ENCODE data around the gene NPDC1.
"Not testable (repeated sequence)": the region's sequence is repeated elsewhere in the genome, so short reads cannot be mapped to it uniquely, and the experiment has no call there.

The NPDC1 gene

DNA sequence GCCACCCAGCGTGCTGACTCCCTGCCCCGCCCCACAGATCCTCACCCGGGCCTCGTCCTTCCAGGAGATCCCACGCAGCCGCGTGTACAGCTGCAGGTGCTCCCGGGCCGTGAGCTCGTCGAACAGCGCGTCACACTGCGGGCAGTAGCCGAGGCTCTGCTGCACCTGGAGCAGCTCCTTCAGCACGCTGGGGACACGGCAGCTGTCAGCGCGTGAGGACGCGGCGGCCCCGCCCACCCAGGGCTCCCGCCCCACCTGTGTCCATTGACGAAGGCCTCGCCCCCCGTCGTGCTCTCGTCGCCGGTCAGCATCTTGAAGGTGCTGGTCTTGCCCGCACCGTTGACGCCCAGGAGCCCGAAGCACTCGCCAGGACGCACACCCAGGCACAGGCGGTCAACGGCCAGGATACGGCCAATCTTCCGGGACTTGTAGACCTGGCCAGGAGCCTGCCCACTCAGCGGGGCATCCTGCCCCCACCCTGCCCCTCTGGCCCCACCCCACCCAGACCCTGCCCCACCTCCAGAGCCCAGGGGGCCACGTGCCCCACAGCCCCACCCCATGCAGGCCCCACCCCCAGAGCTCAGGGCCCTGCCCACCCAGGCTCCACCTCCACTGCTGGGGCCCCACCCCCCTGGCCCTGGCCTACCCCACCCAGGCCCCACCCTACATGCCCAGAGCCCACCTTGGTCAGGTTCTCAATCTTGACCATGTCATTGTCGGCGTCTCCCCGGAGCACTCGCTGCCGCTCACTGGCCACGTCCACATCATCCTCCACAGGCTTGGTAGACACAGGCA lies 35.8 kb downstream of the NPDC1 start:
- no peaks in the 10 kb centered on the region for H3K27me3 ChIP-seq (ENCODE audit: control insufficient read depth, insufficient read depth, low read length)
- DNase-seq (ENCODE audit: low read depth, low spot score) = no peak
- H3K36me3 ChIP-seq (ENCODE audit: control insufficient read depth, insufficient read depth, low read length) = no peaks in the 10 kb centered on the region
- H3K9me3 ChIP-seq (ENCODE audit: control insufficient read depth, insufficient read depth, low read length) = no peaks in the 10 kb centered on the region
- no peak overlapping the region for H3K27ac ChIP-seq (ENCODE audit: low read length)
- peaks cover 2% of the 10 kb centered on the region; the same call in 1 of the 2 replicates for H3K4me1 ChIP-seq (ENCODE audit: control insufficient read depth, insufficient read depth, low read length)
- no CpG with 5 or more reads among the region's 49 CpGs for WGBS (ENCODE audit: insufficient coverage, insufficient read length)
- H3K4me3 ChIP-seq (ENCODE audit: low read length) = no peak overlapping the region

DNA sequence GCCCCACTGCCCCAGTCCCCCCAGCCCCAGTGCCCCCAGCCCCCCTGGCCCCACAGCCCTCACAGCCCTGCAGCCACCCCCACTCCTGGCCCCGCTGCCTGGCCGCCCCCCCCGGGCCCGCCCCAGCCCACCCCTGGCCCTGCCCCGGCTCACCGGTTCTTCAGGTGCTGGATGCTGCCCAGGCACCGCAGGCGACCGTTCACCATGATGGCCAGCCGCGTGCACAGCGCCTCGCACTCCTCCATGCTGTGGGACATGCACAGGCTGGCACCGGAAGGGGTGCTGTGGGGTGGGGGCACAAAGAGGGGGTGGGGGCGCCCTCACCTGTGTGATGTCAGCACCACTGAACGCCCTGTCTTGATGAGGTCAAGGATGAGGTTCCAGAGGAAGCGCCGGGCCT lies 36.8 kb downstream of the NPDC1 start:
- Histone ChIP-seq H3K9me3 (ENCODE audit: control insufficient read depth, insufficient read depth, low read length) (no peaks in the 10 kb centered on the region), H3K4me1 (ENCODE audit: control insufficient read depth, insufficient read depth, low read length) (peaks cover 2% of the 10 kb centered on the region; the same call in 1 of the 2 replicates), H3K27ac (ENCODE audit: low read length) (no peak overlapping the region), H3K4me3 (ENCODE audit: low read length) (no peak overlapping the region), H3K36me3 (ENCODE audit: control insufficient read depth, insufficient read depth, low read length) (no peaks in the 10 kb centered on the region), H3K27me3 (ENCODE audit: control insufficient read depth, insufficient read depth, low read length) (no peaks in the 10 kb centered on the region)
- no CpG with 5 or more reads among the region's 18 CpGs for WGBS (ENCODE audit: insufficient coverage, insufficient read length)
- DNase-seq (ENCODE audit: low read depth, low spot score) = no peak

DNA sequence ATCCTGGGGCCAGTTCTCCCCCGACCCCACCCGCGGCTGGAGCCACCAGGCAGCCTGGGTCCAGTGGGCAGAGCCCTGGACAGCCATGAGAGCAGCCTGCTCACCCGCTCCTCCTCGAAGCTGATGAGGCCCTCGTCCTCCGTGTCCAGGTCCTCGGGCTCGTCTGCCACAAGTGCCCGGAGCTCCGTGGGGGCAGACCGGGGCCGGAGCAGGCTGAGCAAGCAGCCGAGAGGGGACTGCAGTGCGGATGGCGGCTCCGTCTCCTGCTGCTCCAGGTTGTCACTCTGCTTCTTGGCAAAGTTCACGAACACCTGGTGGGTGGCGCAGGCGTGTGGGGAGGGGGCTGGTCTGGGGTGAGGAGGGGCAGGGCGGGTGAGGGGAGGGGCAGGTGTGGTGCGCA lies 37.7 kb downstream of the NPDC1 start:
- no peaks in the 10 kb centered on the region for H3K27me3 ChIP-seq (ENCODE audit: control insufficient read depth, insufficient read depth, low read length)
- no peak overlapping the region for H3K4me3 ChIP-seq (ENCODE audit: low read length)
- no peaks in the 10 kb centered on the region for H3K36me3 ChIP-seq (ENCODE audit: control insufficient read depth, insufficient read depth, low read length)
- DNase-seq (ENCODE audit: low read depth, low spot score) = no peak
- no CpG with 5 or more reads among the region's 22 CpGs for WGBS (ENCODE audit: insufficient coverage, insufficient read length)
- no peak overlapping the region for H3K27ac ChIP-seq (ENCODE audit: low read length)
- peaks cover 2% of the 10 kb centered on the region; the same call in 1 of the 2 replicates for H3K4me1 ChIP-seq (ENCODE audit: control insufficient read depth, insufficient read depth, low read length)
- H3K9me3 ChIP-seq (ENCODE audit: control insufficient read depth, insufficient read depth, low read length) = no peaks in the 10 kb centered on the region

- WGBS (ENCODE audit: insufficient coverage, insufficient read length) = no CpG with 5 or more reads among the region's 13 CpGs
- no peaks in the 10 kb centered on the region for H3K36me3 ChIP-seq (ENCODE audit: control insufficient read depth, insufficient read depth, low read length)
- H3K9me3 ChIP-seq (ENCODE audit: control insufficient read depth, insufficient read depth, low read length) = no peaks in the 10 kb centered on the region
- no peak overlapping the region for H3K4me3 ChIP-seq (ENCODE audit: low read length)
- DNase-seq (ENCODE audit: low read depth, low spot score) = no peak
- no peak overlapping the region for H3K27ac ChIP-seq (ENCODE audit: low read length)
- no peaks in the 10 kb centered on the region for H3K4me1 ChIP-seq (ENCODE audit: control insufficient read depth, insufficient read depth, low read length)
- no peaks in the 10 kb centered on the region for H3K27me3 ChIP-seq (ENCODE audit: control insufficient read depth, insufficient read depth, low read length)
These were observed 38.1 kb downstream of the NPDC1 start for GRCh38 chr9:137007816-137008270.

DNA sequence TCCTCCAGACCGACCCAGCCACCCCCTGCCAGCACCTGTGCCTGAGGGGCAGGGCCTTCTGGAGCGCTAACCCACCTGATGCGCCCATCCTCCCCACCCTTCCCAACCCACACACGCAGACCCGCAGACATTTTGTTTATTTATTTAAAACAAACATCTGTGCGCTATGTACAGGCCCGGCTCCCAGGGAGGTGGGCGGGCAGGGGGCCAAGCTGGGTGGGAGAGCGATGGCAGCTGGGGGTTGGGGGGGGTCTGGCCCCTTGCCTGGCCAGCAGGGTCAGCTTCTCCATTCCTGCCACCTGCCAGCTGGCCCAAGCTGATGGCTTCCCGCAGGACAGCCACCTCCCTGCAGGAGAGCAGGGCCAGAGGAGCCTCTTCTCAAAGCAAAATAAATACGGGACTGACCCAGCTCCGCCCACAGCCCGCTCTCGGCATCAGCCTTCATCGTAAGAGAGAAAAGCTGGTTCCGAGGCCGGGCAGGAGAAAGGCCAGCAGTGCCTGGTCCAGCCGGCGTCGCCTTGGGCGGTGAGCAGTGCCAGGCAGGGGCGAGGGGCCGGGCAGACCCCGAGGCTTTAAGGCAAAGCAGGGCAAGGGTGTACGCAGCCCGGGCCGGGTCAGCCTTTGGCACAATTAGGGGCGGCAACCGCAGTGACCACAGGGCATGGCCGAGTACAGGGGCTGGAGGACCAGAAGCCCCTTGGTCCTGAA lies 38.7 kb downstream of the NPDC1 start:
- no peak overlapping the region for H3K27ac ChIP-seq (ENCODE audit: low read length)
- no peaks in the 10 kb centered on the region for H3K27me3 ChIP-seq (ENCODE audit: control insufficient read depth, insufficient read depth, low read length)
- H3K4me3 ChIP-seq (ENCODE audit: low read length) = no peak overlapping the region
- H3K36me3 ChIP-seq (ENCODE audit: control insufficient read depth, insufficient read depth, low read length) = no peaks in the 10 kb centered on the region
- no peaks in the 10 kb centered on the region for H3K4me1 ChIP-seq (ENCODE audit: control insufficient read depth, insufficient read depth, low read length)
- H3K9me3 ChIP-seq (ENCODE audit: control insufficient read depth, insufficient read depth, low read length) = no peaks in the 10 kb centered on the region
- no peak for DNase-seq (ENCODE audit: low read depth, low spot score)
- WGBS (ENCODE audit: insufficient coverage, insufficient read length) = no CpG with 5 or more reads among the region's 30 CpGs

DNA sequence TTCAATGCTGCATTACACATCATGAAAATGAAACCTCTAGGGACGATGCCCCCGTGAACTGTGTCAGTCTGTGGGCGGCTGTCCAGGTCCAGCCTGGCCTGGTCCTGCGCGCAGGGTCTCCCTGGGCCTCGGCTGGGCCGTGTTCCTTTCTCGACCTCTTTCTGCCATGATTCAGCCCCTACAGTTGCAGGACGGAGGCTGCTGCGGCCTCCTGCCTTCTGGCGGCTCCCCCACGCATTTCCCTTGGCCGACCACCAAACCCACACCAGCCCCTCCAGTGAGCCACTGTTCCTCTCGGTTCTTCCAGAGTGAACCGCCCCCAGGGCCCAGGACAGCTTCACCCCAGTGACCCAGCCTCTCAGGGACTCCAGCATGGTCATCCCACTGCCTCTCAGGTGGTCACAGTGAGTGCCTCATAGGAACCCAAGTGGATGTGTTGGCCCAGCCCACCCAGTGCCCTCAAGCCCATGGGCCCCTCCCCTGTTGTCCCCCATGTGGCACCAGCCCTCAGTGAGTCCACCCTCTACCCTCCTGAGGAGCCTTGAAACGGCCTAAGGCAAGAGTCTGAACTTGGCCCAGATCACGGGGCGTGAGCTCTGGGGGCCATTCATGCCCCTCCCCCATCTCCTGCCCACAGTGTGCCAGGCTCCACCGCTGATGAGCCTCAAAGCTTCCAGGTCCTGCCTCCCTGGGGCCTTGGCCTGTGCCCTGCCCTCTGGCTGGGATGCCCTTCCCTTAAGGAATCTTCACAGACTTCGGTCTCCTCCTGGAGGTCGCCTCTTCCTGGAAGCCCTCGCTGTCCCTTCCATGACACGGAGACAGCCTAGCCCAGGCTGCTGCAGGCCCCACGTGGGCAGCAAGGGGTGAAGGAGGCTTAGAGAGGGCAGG lies 39.6 kb downstream of the NPDC1 start:
- H3K4me1 ChIP-seq (ENCODE audit: control insufficient read depth, insufficient read depth, low read length) = no peaks in the 10 kb centered on the region
- no peak for DNase-seq (ENCODE audit: low read depth, low spot score)
- no peaks in the 10 kb centered on the region for H3K27me3 ChIP-seq (ENCODE audit: control insufficient read depth, insufficient read depth, low read length)
- no peak overlapping the region for H3K27ac ChIP-seq (ENCODE audit: low read length)
- no peaks in the 10 kb centered on the region for H3K36me3 ChIP-seq (ENCODE audit: control insufficient read depth, insufficient read depth, low read length)
- H3K9me3 ChIP-seq (ENCODE audit: control insufficient read depth, insufficient read depth, low read length) = no peaks in the 10 kb centered on the region
- no CpG with 5 or more reads among the region's 24 CpGs for WGBS (ENCODE audit: insufficient coverage, insufficient read length)
- H3K4me3 ChIP-seq (ENCODE audit: low read length) = no peak overlapping the region

DNA sequence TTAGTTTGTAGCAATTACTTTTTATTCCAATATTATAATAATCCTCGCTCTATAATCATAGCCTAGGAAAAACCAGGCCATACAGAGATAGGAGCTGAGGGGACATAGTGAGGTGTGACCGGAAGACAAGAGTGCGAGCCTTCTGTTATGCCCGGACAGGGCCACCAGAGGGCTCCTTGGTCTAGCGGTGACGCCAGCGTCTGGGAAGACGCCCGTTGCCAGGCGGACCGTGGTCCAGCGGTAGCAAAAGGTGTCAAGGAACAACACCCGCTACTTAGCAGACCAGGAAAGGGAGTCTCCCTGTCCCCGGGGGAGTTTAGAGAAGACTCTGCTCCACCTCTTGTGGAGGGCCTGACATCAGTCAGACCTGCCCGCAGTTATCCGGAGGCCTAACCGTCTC lies 41.7 kb downstream of the NPDC1 start:
- H3K4me3 ChIP-seq (ENCODE audit: low read length); H3K4me1 ChIP-seq (ENCODE audit: control insufficient read depth, insufficient read depth, low read length); H3K27ac ChIP-seq (ENCODE audit: low read length); DNase-seq (ENCODE audit: low read depth, low spot score); H3K9me3 ChIP-seq (ENCODE audit: control insufficient read depth, insufficient read depth, low read length); H3K36me3 ChIP-seq (ENCODE audit: control insufficient read depth, insufficient read depth, low read length); H3K27me3 ChIP-seq (ENCODE audit: control insufficient read depth, insufficient read depth, low read length): not testable (repeated sequence)
- no CpG with 5 or more reads among the region's 17 CpGs for WGBS (ENCODE audit: insufficient coverage, insufficient read length)

DNA sequence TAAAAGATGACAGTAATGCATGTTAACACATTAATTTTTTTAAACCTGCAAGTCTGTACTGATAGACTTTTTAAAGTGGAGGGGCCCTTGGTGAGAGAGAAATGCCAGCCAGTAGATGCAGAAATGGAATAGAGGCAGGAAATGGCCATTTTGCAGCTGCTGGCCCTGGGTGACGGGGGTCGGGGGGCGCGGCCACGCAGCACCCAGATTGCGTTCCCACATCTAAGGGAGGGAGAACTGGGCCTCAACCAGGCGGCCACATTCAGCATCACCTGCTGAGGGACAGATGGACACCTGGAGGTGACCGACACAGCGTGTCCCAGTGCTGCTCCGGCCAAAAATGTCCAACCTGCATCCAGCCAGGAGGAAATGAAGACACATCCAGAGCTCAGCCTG lies 43.3 kb downstream of the NPDC1 start:
- no CpG with 5 or more reads among the region's 10 CpGs for WGBS (ENCODE audit: insufficient coverage, insufficient read length)
- Histone ChIP-seq H3K27ac (ENCODE audit: low read length) (no peak overlapping the region), H3K9me3 (ENCODE audit: control insufficient read depth, insufficient read depth, low read length) (no peaks in the 10 kb centered on the region), H3K4me1 (ENCODE audit: control insufficient read depth, insufficient read depth, low read length) (no peaks in the 10 kb centered on the region), H3K4me3 (ENCODE audit: low read length) (no peak overlapping the region), H3K36me3 (ENCODE audit: control insufficient read depth, insufficient read depth, low read length) (no peaks in the 10 kb centered on the region), H3K27me3 (ENCODE audit: control insufficient read depth, insufficient read depth, low read length) (no peaks in the 10 kb centered on the region)
- no peak for DNase-seq (ENCODE audit: low read depth, low spot score)

DNA sequence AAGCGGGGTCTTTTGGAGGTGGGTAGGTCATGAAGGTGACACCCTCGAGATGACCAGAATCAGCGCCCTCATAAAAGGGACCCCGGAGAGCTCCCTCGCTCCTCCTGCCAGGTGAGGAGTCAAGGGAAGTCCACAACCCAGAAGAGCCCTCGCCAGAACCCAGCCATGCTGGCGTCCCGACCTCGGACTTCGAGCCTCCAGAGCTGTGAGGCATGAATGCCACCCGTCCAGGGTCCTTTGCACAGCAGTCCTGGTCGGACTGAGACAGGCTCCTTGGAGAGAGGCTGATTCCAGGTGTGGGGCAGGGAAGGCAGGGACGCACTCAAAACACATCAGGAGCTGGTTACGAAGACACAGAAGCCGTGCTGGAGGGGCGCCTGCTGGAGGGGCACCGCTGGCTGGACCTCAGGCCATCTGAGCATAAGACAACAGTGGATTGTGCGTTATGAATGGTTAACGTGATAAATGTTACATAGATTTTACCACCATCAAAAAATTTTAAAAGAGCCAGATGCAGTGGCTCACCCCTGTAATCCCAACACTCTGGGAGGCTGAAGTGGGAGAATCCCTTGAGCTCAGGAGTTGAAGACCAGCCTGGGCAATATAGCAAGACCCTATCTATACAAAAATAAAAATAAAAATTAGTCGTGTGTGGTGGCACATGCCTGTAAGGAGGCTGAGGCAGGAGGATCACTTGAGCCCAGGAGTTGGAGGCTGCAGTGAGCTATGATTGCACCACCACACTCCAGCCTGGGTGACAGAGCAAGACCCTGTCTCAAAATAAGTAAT lies 43.9 kb downstream of the NPDC1 start:
- Histone ChIP-seq H3K27me3 (ENCODE audit: control insufficient read depth, insufficient read depth, low read length) (no peaks in the 10 kb centered on the region), H3K4me1 (ENCODE audit: control insufficient read depth, insufficient read depth, low read length) (peaks cover 5% of the 10 kb centered on the region), H3K4me3 (ENCODE audit: low read length) (no peak overlapping the region), H3K27ac (ENCODE audit: low read length) (no peak overlapping the region), H3K9me3 (ENCODE audit: control insufficient read depth, insufficient read depth, low read length) (no peaks in the 10 kb centered on the region), H3K36me3 (ENCODE audit: control insufficient read depth, insufficient read depth, low read length) (no peaks in the 10 kb centered on the region)
- DNase-seq (ENCODE audit: low read depth, low spot score) = no peak
- whole genome bisulfite sequencing (ENCODE audit: insufficient coverage, insufficient read length) = no CpG with 5 or more reads among the region's 20 CpGs

All from iPS DF 6.9 (cell line).